ENCODE data around the gene OSBPL6.

OSBPL6 gene

GRCh38 chr2:178277741-178278197 lies 83.5 kb downstream of the OSBPL6 start:
- DNase-seq = no peak

- no peak for DNase-seq
Measured at GRCh38 chr2:178279142-178279541, 84.8 kb downstream of the OSBPL6 start.

GRCh38 chr2:178279636-178280035 lies 85.3 kb downstream of the OSBPL6 start:
- no peak for DNase-seq

GRCh38 chr2:178280244-178280852 lies 86.0 kb downstream of the OSBPL6 start:
- no peak for DNase-seq

- no peak for DNase-seq
Measured at GRCh38 chr2:178282075-178282815, 87.9 kb downstream of the OSBPL6 start.

GRCh38 chr2:178283341-178283918 lies 89.1 kb downstream of the OSBPL6 start:
- no peak for DNase-seq

GRCh38 chr2:178284613-178285286 lies 90.4 kb downstream of the OSBPL6 start:
- DNase-seq = no peak

GRCh38 chr2:178285287-178285615 lies 90.9 kb downstream of the OSBPL6 start:
- DNase-seq = no peak

- DNase-seq = no peak
Measured at GRCh38 chr2:178286636-178287035, 92.3 kb downstream of the OSBPL6 start.

- no peak for DNase-seq
Measured at GRCh38 chr2:178287652-178288344, 93.5 kb downstream of the OSBPL6 start.

GRCh38 chr2:178291703-178292102 lies 97.4 kb downstream of the OSBPL6 start:
- no peak for DNase-seq

GRCh38 chr2:178292586-178292985 lies 98.3 kb downstream of the OSBPL6 start:
- DNase-seq = no peak

- DNase-seq = no peak
Measured at GRCh38 chr2:178295115-178295514, 100.8 kb downstream of the OSBPL6 start.

GRCh38 chr2:178295906-178296305 lies 101.6 kb downstream of the OSBPL6 start:
- no peak for DNase-seq

GRCh38 chr2:178296394-178297090 lies 102.2 kb downstream of the OSBPL6 start:
- DNase-seq = no peak

- no peak for DNase-seq
Measured at GRCh38 chr2:178297091-178297411, 102.7 kb downstream of the OSBPL6 start.

- no peak for DNase-seq
Measured at GRCh38 chr2:178298785-178299212, 104.5 kb downstream of the OSBPL6 start.

- DNase-seq = no peak
Measured at GRCh38 chr2:178301649-178302238, 107.4 kb downstream of the OSBPL6 start.

- DNase-seq = no peak
Measured at GRCh38 chr2:178304333-178304732, 110.0 kb downstream of the OSBPL6 start.

- DNase-seq = no peak
Measured at GRCh38 chr2:178306352-178307073, 112.2 kb downstream of the OSBPL6 start.

- DNase-seq = no peak
Measured at GRCh38 chr2:178307650-178308049, 113.3 kb downstream of the OSBPL6 start.
